Duodenal mucosa (tissue), 2 donors: ENCODE results near the gene ADAM10.

Source experiments
- H3K27ac ChIP-seq: one replicate; pipeline ENCODE4 v1.7.0; 2013; ENCODE audit warnings: low read depth, low read length
- H3K27me3 ChIP-seq, 2 donors: one replicate each; pipeline ENCODE4 v1.7.0; 2013; ENCODE audit warnings: low read length in 2 of 2, control low read depth in 1 of 2; ENCODE audit not compliant: insufficient read depth in 2 of 2, control insufficient read depth in 1 of 2
- H3K36me3 ChIP-seq, 2 donors: one replicate each; pipeline ENCODE4 v1.7.0; 2013; ENCODE audit warnings: low read length in 2 of 2, control low read depth in 1 of 2; ENCODE audit not compliant: insufficient read depth in 2 of 2, control insufficient read depth in 1 of 2
- H3K4me1 ChIP-seq, 2 donors: one replicate each; pipeline ENCODE4 v1.7.0; 2013; ENCODE audit warnings: low read length in 2 of 2, control low read depth in 1 of 2; ENCODE audit not compliant: insufficient read depth in 2 of 2, control insufficient read depth in 1 of 2
- H3K4me3 ChIP-seq, 2 donors: one replicate each; pipeline ENCODE4 v1.7.0; 2013; ENCODE audit warnings: low read length in 2 of 2, low read depth in 1 of 2
- H3K9ac ChIP-seq, 2 donors: one replicate each; pipeline ENCODE4 v1.7.0; 2013; ENCODE audit warnings: low read length in 2 of 2, low read depth in 1 of 2
- H3K9me3 ChIP-seq, 2 donors: one replicate each; pipeline ENCODE4 v1.7.0; 2013; ENCODE audit warnings: low read length in 2 of 2, control low read depth in 1 of 2; ENCODE audit not compliant: control insufficient read depth in 1 of 2

The ADAM10 gene

DNA sequence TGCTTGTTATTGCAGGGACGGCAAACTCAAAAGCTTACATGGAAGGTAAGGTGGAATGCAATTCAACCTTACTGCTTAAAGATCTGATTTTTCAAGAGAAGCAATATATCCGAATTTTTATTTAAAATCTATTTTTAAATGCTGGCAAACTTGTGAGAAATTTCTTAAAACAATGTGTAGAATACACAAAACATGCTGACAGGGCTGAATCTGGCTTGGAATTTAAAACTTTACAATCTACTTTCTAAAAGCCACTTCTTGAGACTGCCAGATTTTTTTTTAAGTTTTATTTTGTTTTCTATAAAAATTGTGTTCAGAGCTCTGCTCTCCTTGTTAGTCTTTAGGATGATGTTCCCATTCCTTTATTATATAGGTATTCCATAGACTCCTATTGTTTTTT lies 146.7 kb downstream of the ADAM10 start:
- Histone ChIP-seq H3K36me3 (peaks cover 0 to 5% of the 10 kb centered on the region in 2 donors), H3K27ac (no peak overlapping the region), H3K4me1 (peaks cover 0 to 18% of the 10 kb centered on the region in 2 donors), H3K4me3 (no peak overlapping the region), H3K9me3 (no peaks in the 10 kb centered on the region), H3K9ac (no peak overlapping the region), H3K27me3 (no peaks in the 10 kb centered on the region)

DNA sequence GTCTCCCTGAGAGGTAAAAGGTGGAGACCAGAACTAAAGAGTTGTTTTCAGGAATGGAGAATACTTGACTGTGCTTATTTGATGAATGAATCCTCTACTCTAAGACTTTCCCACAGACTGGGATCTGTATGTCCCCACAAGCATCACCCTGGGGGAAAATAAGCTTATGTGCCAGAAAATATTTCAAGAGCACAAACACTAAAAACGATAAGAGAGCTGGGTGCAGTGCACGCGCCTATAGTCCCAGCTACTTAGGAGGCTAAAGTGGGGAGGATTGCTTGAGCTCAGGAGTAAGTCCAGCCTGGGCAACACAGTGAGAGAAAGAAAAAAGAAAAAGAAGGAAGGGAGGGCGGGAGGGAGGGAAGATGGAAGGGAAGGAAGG lies 150.7 kb downstream of the ADAM10 start:
- H3K9ac ChIP-seq, result no peak overlapping the region
- H3K4me3 ChIP-seq, result no peak overlapping the region
- no peaks in the 10 kb centered on the region for H3K9me3 ChIP-seq
- H3K4me1 ChIP-seq, result peaks cover 0 to 9% of the 10 kb centered on the region in 2 donors
- H3K27ac ChIP-seq, result no peak overlapping the region
- no peaks in the 10 kb centered on the region for H3K27me3 ChIP-seq
- peaks cover 10 to 15% of the 10 kb centered on the region in 2 donors for H3K36me3 ChIP-seq

DNA sequence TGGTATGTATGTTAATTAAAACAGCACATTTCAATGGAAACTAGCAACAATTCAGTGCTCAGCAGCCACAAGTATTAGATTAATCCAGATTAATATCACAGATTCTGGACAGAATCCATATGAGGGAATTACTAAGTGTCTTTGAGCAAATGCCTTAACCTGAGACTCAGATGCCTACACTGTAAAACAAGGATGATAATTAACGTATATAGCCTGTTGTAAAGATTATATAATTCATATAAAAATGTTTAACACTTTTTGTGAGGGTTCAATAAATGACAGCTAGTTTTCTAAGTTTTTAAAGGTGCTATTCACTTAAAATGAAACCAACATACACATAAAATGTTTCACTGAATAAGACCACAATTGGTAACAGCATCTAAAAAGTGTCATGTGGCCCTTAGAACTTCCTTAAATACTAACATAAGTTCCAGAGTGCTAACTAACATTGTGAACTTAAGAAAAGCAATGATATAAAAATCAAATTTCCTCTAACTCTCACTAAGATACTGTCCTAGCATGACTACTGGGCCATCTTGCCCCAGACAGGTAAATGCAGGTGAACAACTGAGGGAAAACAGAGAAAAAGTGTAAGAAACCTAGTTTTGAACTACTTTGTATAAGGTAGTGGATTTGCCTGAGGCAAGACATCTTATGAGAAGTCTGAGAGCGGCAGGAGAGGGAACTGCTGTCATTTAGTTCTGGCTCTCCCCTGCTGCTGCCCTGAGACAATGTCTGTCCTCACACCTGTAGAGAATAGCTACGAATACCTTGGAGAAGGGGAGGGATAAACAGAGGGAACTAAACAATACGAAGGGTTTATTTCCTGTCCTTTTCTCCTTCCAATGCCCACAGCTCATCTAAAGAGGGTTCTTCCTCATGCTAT lies 151.3 kb downstream of the ADAM10 start:
- Histone ChIP-seq H3K27me3 (no peaks in the 10 kb centered on the region), H3K4me1 (peaks cover 0 to 9% of the 10 kb centered on the region in 2 donors), H3K9me3 (no peaks in the 10 kb centered on the region), H3K4me3 (no peak overlapping the region), H3K36me3 (peaks cover 10 to 18% of the 10 kb centered on the region in 2 donors), H3K9ac (no peak overlapping the region), H3K27ac (no peak overlapping the region)

DNA sequence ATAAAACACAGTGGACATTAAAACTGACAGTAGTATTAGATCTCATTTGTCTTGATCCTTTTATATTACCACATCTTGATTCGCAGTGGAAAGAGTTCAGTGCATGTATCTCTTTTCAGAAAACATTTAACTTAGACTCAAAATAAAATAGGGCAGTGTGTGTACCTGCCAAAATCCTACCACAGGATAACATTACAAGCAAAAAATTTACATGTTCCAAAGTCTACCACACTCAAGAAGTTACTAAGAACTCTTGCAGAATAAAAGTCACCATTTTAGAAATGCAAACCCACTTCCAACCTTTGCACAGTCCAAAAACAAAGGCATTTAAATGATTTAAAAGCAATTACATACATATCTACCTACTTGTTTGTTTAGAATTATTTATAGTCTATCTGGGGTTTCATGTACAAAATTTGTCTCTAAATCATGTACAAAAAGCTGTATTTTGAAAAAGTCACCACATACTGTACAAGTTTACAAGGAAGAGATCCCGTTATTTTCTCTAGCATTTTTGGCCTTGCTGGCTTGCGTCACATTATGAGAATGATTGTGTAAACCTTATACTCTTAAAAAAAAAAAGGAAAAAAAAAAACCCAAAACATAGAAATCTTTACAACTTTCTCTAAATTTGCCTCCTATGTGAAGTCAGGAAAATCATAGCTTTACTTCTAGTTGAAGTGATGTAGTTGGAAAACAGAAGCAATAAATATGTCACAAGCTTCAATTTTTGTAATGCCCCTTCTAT lies 153.8 kb downstream of the ADAM10 start:
- Histone ChIP-seq H3K4me3 (no peak overlapping the region), H3K36me3 (peaks cover 10 to 14% of the 10 kb centered on the region in 2 donors), H3K4me1 (peaks cover 0 to 9% of the 10 kb centered on the region in 2 donors), H3K9ac (no peak overlapping the region), H3K27me3 (no peaks in the 10 kb centered on the region), H3K27ac (no peak overlapping the region), H3K9me3 (no peaks in the 10 kb centered on the region)

DNA sequence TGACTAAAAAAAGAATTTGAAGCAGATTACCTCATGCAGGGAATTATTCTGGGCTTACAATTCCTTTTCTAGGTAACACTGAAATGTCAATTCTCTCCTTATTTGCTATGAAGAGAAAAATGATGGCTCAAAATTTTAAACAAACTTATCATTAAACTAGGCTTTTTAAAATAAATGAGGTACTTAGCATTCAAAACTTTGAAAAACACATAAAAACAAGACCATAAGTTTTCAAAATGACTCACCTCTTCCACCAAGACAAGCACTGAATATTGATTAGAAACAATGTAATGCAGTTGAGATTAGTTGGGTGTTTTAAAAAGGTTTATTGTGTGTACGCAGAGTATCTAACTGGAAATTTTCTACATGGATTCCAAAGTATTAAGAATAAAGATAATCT lies 154.6 kb downstream of the ADAM10 start:
- Histone ChIP-seq H3K36me3 (peaks cover 10 to 14% of the 10 kb centered on the region in 2 donors), H3K4me3 (no peak overlapping the region), H3K9ac (no peak overlapping the region), H3K27ac (no peak overlapping the region), H3K4me1 (peaks cover 3 to 9% of the 10 kb centered on the region in 2 donors), H3K9me3 (no peaks in the 10 kb centered on the region), H3K27me3 (no peaks in the 10 kb centered on the region)

DNA sequence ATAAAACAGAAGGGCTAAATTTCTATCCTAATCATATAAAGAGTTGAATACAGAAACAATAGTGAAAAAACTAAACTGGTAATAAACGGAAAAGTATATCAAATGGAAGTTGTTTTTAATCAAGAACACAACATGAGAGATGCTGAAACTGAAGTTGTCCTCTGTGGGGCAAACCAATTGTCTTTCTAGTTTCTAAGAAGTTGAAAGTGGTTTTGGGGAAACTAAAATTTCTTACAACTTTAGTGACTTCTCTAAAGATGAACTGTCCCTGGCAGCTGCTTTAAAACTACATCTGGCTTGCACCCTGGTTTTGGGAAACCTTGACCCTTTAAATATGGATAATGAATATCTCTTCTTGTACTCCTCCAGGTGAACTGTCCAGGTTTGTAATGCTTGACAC lies 155.6 kb downstream of the ADAM10 start:
- Histone ChIP-seq H3K4me3 (no peak overlapping the region), H3K9me3 (no peaks in the 10 kb centered on the region), H3K36me3 (peaks cover 10 to 14% of the 10 kb centered on the region in 2 donors), H3K27ac (no peak overlapping the region), H3K27me3 (no peaks in the 10 kb centered on the region), H3K4me1 (peaks cover 3 to 9% of the 10 kb centered on the region in 2 donors), H3K9ac (no peak overlapping the region)

DNA sequence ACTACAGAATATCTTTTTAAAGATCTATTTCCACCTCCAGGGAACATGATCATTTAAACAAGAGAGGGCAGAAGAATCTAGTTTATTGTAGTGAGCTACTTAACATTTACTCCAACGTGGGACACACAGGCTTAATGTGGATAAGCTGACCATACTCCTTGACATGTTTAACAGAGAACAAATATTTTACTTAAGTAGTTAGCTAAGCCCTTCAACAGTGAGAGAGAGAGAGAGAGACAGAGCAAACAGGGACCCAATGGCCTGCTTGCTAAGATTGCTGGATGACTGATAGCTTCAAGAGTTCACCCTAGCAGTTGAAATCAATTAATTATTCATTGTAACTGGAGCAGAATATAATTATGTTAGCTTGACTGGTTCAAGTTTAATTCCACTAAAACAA lies 158.6 kb downstream of the ADAM10 start:
- peaks cover 0 to 3% of the 10 kb centered on the region in 2 donors for H3K4me1 ChIP-seq
- peaks cover 0 to 3% of the 10 kb centered on the region in 2 donors for H3K36me3 ChIP-seq
- no peak overlapping the region for H3K9ac ChIP-seq
- H3K27me3 ChIP-seq, result no peaks in the 10 kb centered on the region
- H3K27ac ChIP-seq, result no peak overlapping the region
- no peak overlapping the region for H3K4me3 ChIP-seq
- H3K9me3 ChIP-seq, result no peaks in the 10 kb centered on the region

DNA sequence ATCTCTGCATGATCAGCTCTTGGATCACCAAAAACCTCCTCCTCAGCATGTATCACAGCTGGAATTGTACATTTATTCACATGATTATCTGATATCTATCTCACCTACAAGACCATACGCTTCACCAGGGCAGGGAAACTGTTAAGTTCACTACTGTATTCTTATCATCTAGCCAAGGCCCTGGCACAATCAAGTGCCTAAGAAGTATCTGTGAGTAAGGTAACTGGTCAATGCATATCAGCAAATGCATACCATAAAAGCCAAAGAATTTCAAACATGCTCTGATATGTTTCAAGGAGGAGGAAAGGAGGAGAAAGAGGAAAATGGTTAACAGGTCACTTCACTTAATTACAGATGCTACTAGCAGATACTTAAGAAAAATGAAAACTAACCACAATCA lies 159.3 kb downstream of the ADAM10 start:
- Histone ChIP-seq H3K9me3 (no peaks in the 10 kb centered on the region), H3K4me1 (peaks cover 0 to 3% of the 10 kb centered on the region in 2 donors), H3K27me3 (no peaks in the 10 kb centered on the region), H3K4me3 (no peak overlapping the region), H3K36me3 (peaks cover 0 to 3% of the 10 kb centered on the region in 2 donors), H3K9ac (no peak overlapping the region), H3K27ac (no peak overlapping the region)

DNA sequence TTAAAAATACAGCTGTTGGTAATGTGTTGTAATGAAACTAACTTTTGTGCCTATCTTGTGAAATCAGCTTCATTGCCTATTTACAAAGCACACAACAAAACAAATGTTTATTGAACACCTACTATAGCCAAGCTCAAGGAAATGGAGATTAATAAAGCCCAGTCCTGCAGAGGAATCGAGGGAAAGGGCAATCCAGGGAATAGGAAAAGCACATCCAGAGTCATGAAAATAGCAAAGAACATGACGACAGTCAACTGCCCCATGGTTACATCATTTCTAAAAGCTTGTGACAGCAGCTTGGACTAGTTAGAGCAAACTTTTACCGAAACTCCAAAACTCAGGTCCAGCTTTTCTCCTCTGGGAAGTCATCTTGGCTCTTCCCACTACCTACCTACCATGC lies 160.5 kb downstream of the ADAM10 start:
- Histone ChIP-seq H3K36me3 (peaks cover 0 to 3% of the 10 kb centered on the region in 2 donors), H3K27ac (no peak overlapping the region), H3K9ac (no peak overlapping the region), H3K27me3 (no peaks in the 10 kb centered on the region), H3K4me3 (no peak overlapping the region), H3K4me1 (peaks cover 0 to 3% of the 10 kb centered on the region in 2 donors), H3K9me3 (no peaks in the 10 kb centered on the region)

DNA sequence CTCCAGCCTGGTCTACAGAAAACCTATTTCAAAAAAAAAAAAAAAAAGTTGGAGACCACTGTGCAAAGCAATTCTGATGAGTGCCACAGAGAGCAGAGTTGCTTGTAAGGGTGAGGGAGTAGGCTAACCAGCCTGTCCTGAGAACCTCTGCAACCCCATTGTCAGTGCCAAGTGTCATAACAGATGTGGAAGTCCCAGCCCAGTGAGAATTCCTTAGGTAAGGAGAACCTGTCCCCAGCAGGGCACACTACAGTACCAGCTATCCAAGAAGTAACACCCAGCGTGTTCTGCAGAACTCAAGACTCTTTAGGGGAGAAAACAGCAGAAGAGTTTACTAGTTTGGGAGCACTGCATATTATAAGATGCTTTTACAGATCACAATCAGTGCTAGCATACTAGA lies 161.4 kb downstream of the ADAM10 start:
- Histone ChIP-seq H3K9ac (no peak overlapping the region), H3K27ac (no peak overlapping the region), H3K27me3 (no peaks in the 10 kb centered on the region), H3K4me3 (no peak overlapping the region), H3K36me3 (no peaks in the 10 kb centered on the region), H3K9me3 (no peaks in the 10 kb centered on the region), H3K4me1 (peaks cover 0 to 3% of the 10 kb centered on the region in 2 donors)
